ENCODE measurements around the gene COL20A1.

GRCh38 chr20:63312690-63313348 lies 19.8 kb downstream of the COL20A1 start:
- TF ChIP-seq EZH2 (IDR thresholded peaks at IDR 0.05; ENCODE audit: insufficient read depth, low read length) = no peak
- TF ChIP-seq, protein P1, sequence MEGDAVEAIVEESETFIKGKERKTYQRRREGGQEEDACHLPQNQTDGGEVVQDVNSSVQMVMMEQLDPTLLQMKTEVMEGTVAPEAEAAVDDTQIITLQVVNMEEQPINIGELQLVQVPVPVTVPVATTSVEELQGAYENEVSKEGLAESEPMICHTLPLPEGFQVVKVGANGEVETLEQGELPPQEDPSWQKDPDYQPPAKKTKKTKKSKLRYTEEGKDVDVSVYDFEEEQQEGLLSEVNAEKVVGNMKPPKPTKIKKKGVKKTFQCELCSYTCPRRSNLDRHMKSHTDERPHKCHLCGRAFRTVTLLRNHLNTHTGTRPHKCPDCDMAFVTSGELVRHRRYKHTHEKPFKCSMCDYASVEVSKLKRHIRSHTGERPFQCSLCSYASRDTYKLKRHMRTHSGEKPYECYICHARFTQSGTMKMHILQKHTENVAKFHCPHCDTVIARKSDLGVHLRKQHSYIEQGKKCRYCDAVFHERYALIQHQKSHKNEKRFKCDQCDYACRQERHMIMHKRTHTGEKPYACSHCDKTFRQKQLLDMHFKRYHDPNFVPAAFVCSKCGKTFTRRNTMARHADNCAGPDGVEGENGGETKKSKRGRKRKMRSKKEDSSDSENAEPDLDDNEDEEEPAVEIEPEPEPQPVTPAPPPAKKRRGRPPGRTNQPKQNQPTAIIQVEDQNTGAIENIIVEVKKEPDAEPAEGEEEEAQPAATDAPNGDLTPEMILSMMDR (IDR thresholded peaks at IDR 0.05; ENCODE audit: insufficient read depth, low read depth, low read length) = no peak
